ENCODE data around the gene TBC1D16. TPM values are rescaled to one million over a fixed set of nuclear protein-coding genes. Genes with fewer than 3 reads are reported as not detected.

TBC1D16 gene
- total and polyA plus RNA-seq, 2 donors from 2014 or later = 9.1 to 68.0 TPM

GRCh38 chr17:79990051-79990592 lies 45.5 kb downstream of the TBC1D16 start:
- Histone ChIP-seq H3K36me3 (ENCODE audit: control insufficient read depth in 2 of 3, insufficient read depth in 3 of 3, low read length in 3 of 3) (no peaks in the 10 kb centered on the region), H3K27ac (ENCODE audit: low read depth in 2 of 2, low read length in 2 of 2) (peak overlapping the region; percentile 8 to 45), H3K27me3 (ENCODE audit: control insufficient read depth, insufficient read depth, low read length) (no peaks in the 10 kb centered on the region), H3K9me3 (ENCODE audit: control insufficient read depth in 2 of 3, insufficient read depth in 1 of 3, low read length in 3 of 3) (no peaks in the 10 kb centered on the region), H3K4me3 (ENCODE audit: low read length in 3 of 3) (no peak overlapping the region), H3K9ac (ENCODE audit: low read length in 3 of 3) (no peak overlapping the region), H3K4me1 (ENCODE audit: control insufficient read depth in 2 of 3, insufficient read depth in 2 of 3, low read depth in 1 of 3, low read length in 3 of 3) (peaks cover 6 to 45% (median 39%) of the 10 kb centered on the region in 3 donors)
- intact Hi-C loops (cut with DNase I) = no loop called here
- no peak for FAIRE-seq
- no peak for TF ChIP-seq CTCF (IDR thresholded peaks at IDR 0.05; ENCODE audit: borderline replicate concordance, extremely low read depth, insufficient read depth)
- peak in 4 of 5 donors; percentile 59 to 78 (median 72) for DNase-seq

GRCh38 chr17:79989106-79989835 lies 46.4 kb downstream of the TBC1D16 start:
- no peak for TF ChIP-seq CTCF (IDR thresholded peaks at IDR 0.05; ENCODE audit: borderline replicate concordance, extremely low read depth, insufficient read depth)
- peak overlapping the region; percentile 45 to 50 for H3K27ac ChIP-seq (ENCODE audit: low read depth in 2 of 2, low read length in 2 of 2)
- H3K4me3 ChIP-seq (ENCODE audit: low read length in 3 of 3) = no peak overlapping the region
- H3K9me3 ChIP-seq (ENCODE audit: control insufficient read depth in 2 of 3, insufficient read depth in 1 of 3, low read length in 3 of 3) = no peaks in the 10 kb centered on the region
- H3K9ac ChIP-seq (ENCODE audit: low read length in 3 of 3) = no peak overlapping the region
- DNase-seq (peak in 4 of 5 donors; percentile 49 to 59 (median 51)), FAIRE-seq (no peak)
- H3K4me1 ChIP-seq (ENCODE audit: control insufficient read depth in 2 of 3, insufficient read depth in 2 of 3, low read depth in 1 of 3, low read length in 3 of 3) = peaks cover 6 to 45% (median 39%) of the 10 kb centered on the region in 3 donors
- intact Hi-C loops (cut with DNase I) = no loop called here
- no peaks in the 10 kb centered on the region for H3K36me3 ChIP-seq (ENCODE audit: control insufficient read depth in 2 of 3, insufficient read depth in 3 of 3, low read length in 3 of 3)
- no peaks in the 10 kb centered on the region for H3K27me3 ChIP-seq (ENCODE audit: control insufficient read depth, insufficient read depth, low read length)

- peak overlapping the region in 1 of 3 donors; percentile 24 for H3K4me3 ChIP-seq (ENCODE audit: low read length in 3 of 3)
- no peak for TF ChIP-seq CTCF (IDR thresholded peaks at IDR 0.05; ENCODE audit: borderline replicate concordance, extremely low read depth, insufficient read depth)
- H3K9ac ChIP-seq (ENCODE audit: low read length in 3 of 3) = no peak overlapping the region
- FAIRE-seq (no peak), DNase-seq (peak in 3 of 5 donors; percentile 38 to 86 (median 52))
- intact Hi-C loops (cut with DNase I) = no loop called here
- no peaks in the 10 kb centered on the region for H3K27me3 ChIP-seq (ENCODE audit: control insufficient read depth, insufficient read depth, low read length)
- peak overlapping the region; percentile 50 to 65 for H3K27ac ChIP-seq (ENCODE audit: low read depth in 2 of 2, low read length in 2 of 2)
- H3K36me3 ChIP-seq (ENCODE audit: control insufficient read depth in 2 of 3, insufficient read depth in 3 of 3, low read length in 3 of 3) = no peaks in the 10 kb centered on the region
- H3K9me3 ChIP-seq (ENCODE audit: control insufficient read depth in 2 of 3, insufficient read depth in 1 of 3, low read length in 3 of 3) = no peaks in the 10 kb centered on the region
- H3K4me1 ChIP-seq (ENCODE audit: control insufficient read depth in 2 of 3, insufficient read depth in 2 of 3, low read depth in 1 of 3, low read length in 3 of 3) = peaks cover 5 to 38% (median 37%) of the 10 kb centered on the region in 3 donors
Observed at GRCh38 chr17:79988185-79988971, 47.3 kb downstream of the TBC1D16 start.
